GM12878 (cell line): ENCODE data around the gene LENEP. TPM values are rescaled to one million over a fixed set of nuclear protein-coding genes. Genes with fewer than 3 reads are reported as not detected.
A peak's percentile ranks its signal among the peaks of the same experiment; 100 is the strongest.

Experiments used
- ATF7 ChIP-seq: fragments of 450-650 bp; IDR thresholded peaks from 2 replicates; pipeline ENCODE4 v1.6.1; 2016; ENCODE audit warnings: low read depth, mild to moderate bottlenecking
- BCL3 ChIP-seq: IDR thresholded peaks from 2 replicates; pipeline ENCODE4 v1.6.1; 2011; ENCODE audit warnings: borderline replicate concordance, low read depth, mild to moderate bottlenecking, moderate library complexity, low read length; ENCODE audit not compliant: insufficient read depth, poor library complexity, severe bottlenecking
- CHD1 ChIP-seq: IDR thresholded peaks from 2 replicates; pipeline ENCODE4 v1.6.1; 2012; ENCODE audit warnings: low read depth, low read length, improper control_type of control experiment
- EED ChIP-seq: sonication (generic); IDR thresholded peaks from 2 replicates; pipeline ENCODE4 v1.6.1; 2016; ENCODE audit warnings: antibody characterized with exemption, low read depth
- EGR1 ChIP-seq, 2 experiments: IDR thresholded peaks; 1 replicate in 1 of 2; 2 replicates in 1 of 2; pipeline ENCODE4 v1.6.1; 2011 to 2012; ENCODE audit warnings: low read depth in 2 of 2, low read length in 2 of 2, borderline replicate concordance in 1 of 2, mild to moderate bottlenecking in 1 of 2, moderate library complexity in 1 of 2
- GATAD2B ChIP-seq: fragments of 450-650 bp; conservative IDR thresholded peaks from 2 replicates; pipeline ENCODE4 v1.6.1; 2017; ENCODE audit warnings: low read depth, mild to moderate bottlenecking, moderate library complexity
- IKZF2 ChIP-seq, 2 experiments: fragments of 450-650 bp; IDR thresholded peaks; 2 replicates each; pipeline ENCODE4 v1.6.1; 2017; ENCODE audit warnings: mild to moderate bottlenecking in 2 of 2, moderate library complexity in 2 of 2
- KDM1A ChIP-seq: fragments of 200-600 bp; sonication (generic); IDR thresholded peaks from 2 replicates; pipeline ENCODE4 v1.6.1; 2016; ENCODE audit warnings: borderline replicate concordance
- NR2C1 ChIP-seq: fragments of 450-650 bp; IDR thresholded peaks from 2 replicates; pipeline ENCODE4 v1.6.1; 2017; ENCODE audit warnings: antibody characterized with exemption, mild to moderate bottlenecking, moderate library complexity
- NR2C2 ChIP-seq: IDR thresholded peaks from 2 replicates; pipeline ENCODE4 v1.6.1; 2011; ENCODE audit warnings: borderline replicate concordance, low read depth; ENCODE audit not compliant: control insufficient read depth, insufficient read length
- PAX5 ChIP-seq: IDR thresholded peaks from 2 replicates; pipeline ENCODE4 v1.6.1; 2011; ENCODE audit warnings: low read depth, low read length, borderline replicate concordance
- PRDM15 ChIP-seq: fragments of 450-650 bp; formaldehyde crosslinking; IDR thresholded peaks from 2 replicates; pipeline ENCODE4 v1.4.0; 2020; ENCODE audit warnings: mild to moderate bottlenecking, moderate library complexity
- RBBP5 ChIP-seq: fragments of 200-600 bp; sonication (generic); conservative IDR thresholded peaks from 2 replicates; pipeline ENCODE4 v1.6.1; 2016
- SIN3A ChIP-seq: IDR thresholded peaks from 2 replicates; pipeline ENCODE4 v1.6.1; 2012; ENCODE audit warnings: low read depth, low read length, improper control_type of control experiment
- SKIL ChIP-seq: fragments of 450-650 bp; IDR thresholded peaks from 2 replicates; pipeline ENCODE4 v1.6.1; 2017; ENCODE audit warnings: mild to moderate bottlenecking, low read depth, inconsistent platforms; ENCODE audit not compliant: poor library complexity, severe bottlenecking
- SPI1 ChIP-seq: IDR thresholded peaks from 2 replicates; pipeline ENCODE4 v1.6.1; 2011; ENCODE audit warnings: low read depth, mild to moderate bottlenecking, low read length, moderate library complexity, borderline replicate concordance; ENCODE audit not compliant: insufficient read depth
- WRNIP1 ChIP-seq: IDR thresholded peaks from 2 replicates; pipeline ENCODE4 v1.6.1; 2011; ENCODE audit warnings: low read depth, low read length, improper control_type of control experiment, borderline replicate concordance
- YY1 ChIP-seq: IDR thresholded peaks from 2 replicates; pipeline ENCODE4 v1.6.1; 2011; ENCODE audit warnings: low read depth, mild to moderate bottlenecking, low read length
- ZNF207 ChIP-seq: fragments of 450-650 bp; IDR thresholded peaks from 2 replicates; pipeline ENCODE4 v1.6.1; 2014; ENCODE audit warnings: antibody characterized with exemption, mild to moderate bottlenecking, borderline replicate concordance
- ZNF217 ChIP-seq: fragments of 450-650 bp; IDR thresholded peaks from 2 replicates; pipeline ENCODE4 v1.6.1; 2017; ENCODE audit warnings: antibody characterized with exemption, mild to moderate bottlenecking
- ZNF622 ChIP-seq: fragments of 450-650 bp; IDR thresholded peaks from 2 replicates; pipeline ENCODE4 v1.6.1; 2017; ENCODE audit warnings: mild to moderate bottlenecking, inconsistent platforms
- polyA plus RNA-seq, 11 experiments: library from polyadenylated mRNA; depleted of rRNA in 4 of 11; unstranded in 6 of 11; stranded (reverse) in 5 of 11; fragments of >200 nt; fragmentation: Nextera tagmentation in 4 of 11; fragmentation: Illumina TruSeq in 1 of 11; extraction: Ambion mirVana in 4 of 11; extraction: Trizol in 1 of 11; gene quantifications; 1 replicate in 1 of 11; 2 replicates in 10 of 11; pipeline versions ENCODE4 v1.2.1 to v1.2.3, GENCODE V29; 2011 to 2016; ENCODE audit warnings: inconsistent platforms in 2 of 11, missing spikeins in 2 of 11, low read depth in 1 of 11
- total RNA-seq, 4 experiments: library from RNA; depleted of rRNA in 3 of 4; stranded (reverse); fragments of >200 nt in 3 of 4; fragmentation: Illumina TruSeq in 1 of 4; extraction: Trizol in 1 of 4; gene quantifications; 2 replicates each; pipeline versions ENCODE4 v1.2.1 to v1.2.3, GENCODE V29; 2013 to 2021
- TF ChIP-seq, protein P1 (sequence below): fragments of 450-650 bp; IDR thresholded peaks from 2 replicates; pipeline ENCODE4 v1.6.1; 2018; ENCODE audit warnings: borderline replicate concordance, mild to moderate bottlenecking; ENCODE audit not compliant: partially characterized antibody

Gene LENEP
- total and polyA plus RNA-seq, 10 of the 15 experiments (the other 5 are each of a cell fraction or from before 2014, with no cell fraction given) = 0.27 to 1.1 (median 0.64) TPM; not detected in 7

- TF ChIP-seq SKIL (no peak), SPI1 (no peak), ZNF622 (no peak), WRNIP1 (no peak), EED (no peak; the same call in 1 of the 2 replicates), NR2C1 (no peak), BCL3 (no peak), CHD1 (no peak), PRDM15 (CRISPR knock-in tag) (no peak), PAX5 (no peak), YY1 (no peak), ZNF217 (no peak), ATF7 (no peak), EGR1 (IDR thresholded peaks at IDR 0.05; ENCODE audit: borderline replicate concordance in 1 of 2, low read depth in 2 of 2, low read length in 2 of 2) (peak in 1 of 2 experiments; percentile 63; a peak in 1 of 3 replicates), IKZF2 (IDR thresholded peaks at IDR 0.05) (no peak), GATAD2B (0 out of 2 replicates have a peak, but pooled peaks have one; percentile 19), RBBP5 (no peak), SIN3A (no peak), KDM1A (no peak), ZNF207 (no peak), NR2C2 (no peak)
- TF ChIP-seq, protein P1, sequence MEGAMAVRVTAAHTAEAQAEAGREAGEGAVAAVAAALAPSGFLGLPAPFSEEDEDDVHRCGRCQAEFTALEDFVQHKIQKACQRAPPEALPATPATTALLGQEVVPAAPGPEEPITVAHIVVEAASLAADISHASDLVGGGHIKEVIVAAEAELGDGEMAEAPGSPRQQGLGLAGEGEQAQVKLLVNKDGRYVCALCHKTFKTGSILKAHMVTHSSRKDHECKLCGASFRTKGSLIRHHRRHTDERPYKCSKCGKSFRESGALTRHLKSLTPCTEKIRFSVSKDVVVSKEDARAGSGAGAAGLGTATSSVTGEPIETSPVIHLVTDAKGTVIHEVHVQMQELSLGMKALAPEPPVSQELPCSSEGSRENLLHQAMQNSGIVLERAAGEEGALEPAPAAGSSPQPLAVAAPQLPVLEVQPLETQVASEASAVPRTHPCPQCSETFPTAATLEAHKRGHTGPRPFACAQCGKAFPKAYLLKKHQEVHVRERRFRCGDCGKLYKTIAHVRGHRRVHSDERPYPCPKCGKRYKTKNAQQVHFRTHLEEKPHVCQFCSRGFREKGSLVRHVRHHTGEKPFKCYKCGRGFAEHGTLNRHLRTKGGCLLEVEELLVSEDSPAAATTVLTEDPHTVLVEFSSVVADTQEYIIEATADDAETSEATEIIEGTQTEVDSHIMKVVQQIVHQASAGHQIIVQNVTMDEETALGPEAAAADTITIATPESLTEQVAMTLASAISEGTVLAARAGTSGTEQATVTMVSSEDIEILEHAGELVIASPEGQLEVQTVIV = no peak
Observed at GRCh38 chr1:155003766-155004351, 10.5 kb downstream of the LENEP start (continued).
